ENCODE data around the gene LRFN4.
A peak's percentile ranks its signal among the peaks of the same experiment; 100 is the strongest.

Gene LRFN4

GRCh38 chr11:66858186-66858938, 1.5 kb downstream of the LRFN4 start:
- no peak for DNase-seq (ENCODE audit: low read depth in 2 of 2)

- DNase-seq (ENCODE audit: low read depth in 2 of 2) = no peak
Measured at GRCh38 chr11:66858939-66859685, 2.2 kb downstream of the LRFN4 start.

DNA sequence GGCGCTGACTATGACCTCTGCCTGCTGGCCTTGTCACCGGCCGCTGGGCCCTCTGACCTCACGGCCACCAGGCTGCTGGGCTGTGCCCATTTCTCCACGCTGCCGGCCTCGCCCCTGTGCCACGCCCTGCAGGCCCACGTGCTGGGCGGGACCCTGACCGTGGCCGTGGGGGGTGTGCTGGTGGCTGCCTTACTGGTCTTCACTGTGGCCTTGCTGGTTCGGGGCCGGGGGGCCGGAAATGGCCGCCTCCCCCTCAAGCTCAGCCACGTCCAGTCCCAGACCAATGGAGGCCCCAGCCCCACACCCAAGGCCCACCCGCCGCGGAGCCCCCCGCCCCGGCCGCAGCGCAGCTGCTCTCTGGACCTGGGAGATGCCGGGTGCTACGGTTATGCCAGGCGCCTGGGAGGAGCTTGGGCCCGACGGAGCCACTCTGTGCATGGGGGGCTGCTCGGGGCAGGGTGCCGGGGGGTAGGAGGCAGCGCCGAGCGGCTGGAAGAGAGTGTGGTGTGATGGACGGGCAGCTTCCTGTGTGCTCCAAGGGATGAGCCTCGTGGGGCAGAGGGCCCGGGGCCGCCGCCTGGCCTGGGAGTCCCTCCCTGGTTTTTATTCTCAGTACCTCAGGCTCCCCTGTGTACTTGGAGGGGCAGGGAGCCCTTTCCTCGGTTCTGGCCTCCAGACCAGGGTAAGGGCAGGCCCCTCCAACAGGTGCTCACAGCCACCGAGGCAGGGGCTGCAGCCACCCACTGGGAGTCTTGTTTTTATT, 3.0 kb downstream of the LRFN4 start:
- DNase-seq (ENCODE audit: low read depth in 2 of 2) = no peak

GRCh38 chr11:66860449-66860831, 3.6 kb downstream of the LRFN4 start:
- DNase-seq (ENCODE audit: low read depth in 2 of 2) = no peak

GRCh38 chr11:66861038-66861773, 4.3 kb downstream of the LRFN4 start:
- DNase-seq (ENCODE audit: low read depth in 2 of 2) = no peak

DNA sequence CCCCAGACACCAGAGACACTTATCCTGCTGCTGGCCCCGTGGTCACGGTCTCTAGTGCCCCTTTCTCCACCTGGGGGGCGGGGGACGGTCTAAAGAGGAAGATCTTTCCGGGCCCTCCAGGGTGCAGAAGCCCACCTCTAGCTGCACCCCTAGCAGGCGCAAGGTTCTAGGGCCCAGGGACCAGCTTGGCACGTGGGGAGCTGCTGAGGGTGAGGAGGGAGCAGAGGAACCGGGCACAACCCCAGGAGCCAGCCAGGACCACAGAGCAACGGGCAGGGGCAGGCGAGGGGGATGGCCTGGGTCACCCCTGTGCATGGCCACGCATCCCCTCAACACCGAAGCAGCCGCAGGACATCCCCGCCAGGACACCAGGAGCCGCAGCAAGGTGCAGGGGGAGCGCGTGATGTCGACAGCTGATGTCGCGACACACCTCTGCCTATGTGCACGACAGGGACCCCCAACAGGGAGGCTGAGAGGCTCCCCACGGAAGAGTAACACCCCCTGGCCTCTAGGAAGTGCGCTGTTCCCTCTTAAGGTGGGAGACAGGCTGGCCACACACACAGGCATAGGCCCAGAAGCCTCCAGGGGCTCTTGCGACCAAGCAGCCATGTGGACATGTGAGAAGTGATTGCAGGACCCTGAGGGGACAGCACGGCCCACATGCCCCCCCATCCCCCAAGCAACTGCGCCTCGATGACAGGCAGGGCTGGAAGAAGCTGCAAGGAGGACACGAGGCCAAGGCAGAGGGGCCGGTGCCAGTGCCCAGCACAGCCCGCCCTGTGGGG, 5.1 kb downstream of the LRFN4 start:
- DNase-seq (ENCODE audit: low read depth in 2 of 2) = no peak

DNA sequence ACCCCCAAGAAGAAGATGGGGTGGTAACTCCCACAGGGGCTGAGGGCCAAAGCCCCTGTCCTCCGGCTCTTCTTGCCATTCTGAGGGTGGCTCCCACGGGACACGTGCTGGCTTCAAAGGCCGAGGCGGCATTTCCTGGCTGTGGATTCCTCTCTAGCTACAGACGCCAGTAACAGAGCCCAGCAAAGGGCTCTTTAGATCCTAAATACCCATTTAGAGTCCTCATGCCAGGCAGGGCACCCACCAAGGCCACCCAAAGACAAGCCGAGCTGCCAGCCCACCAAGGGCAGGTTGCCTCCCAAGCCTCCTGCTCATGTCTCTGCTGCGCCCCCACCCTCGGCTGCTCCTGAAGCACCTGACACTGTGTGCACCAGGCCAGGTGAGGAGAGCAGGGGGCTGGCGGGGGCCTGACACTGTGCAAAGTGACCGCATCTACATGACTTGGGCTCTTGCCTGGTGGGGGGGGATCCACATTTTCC, 5.7 kb downstream of the LRFN4 start:
- no peak for DNase-seq (ENCODE audit: low read depth in 2 of 2)

DNA sequence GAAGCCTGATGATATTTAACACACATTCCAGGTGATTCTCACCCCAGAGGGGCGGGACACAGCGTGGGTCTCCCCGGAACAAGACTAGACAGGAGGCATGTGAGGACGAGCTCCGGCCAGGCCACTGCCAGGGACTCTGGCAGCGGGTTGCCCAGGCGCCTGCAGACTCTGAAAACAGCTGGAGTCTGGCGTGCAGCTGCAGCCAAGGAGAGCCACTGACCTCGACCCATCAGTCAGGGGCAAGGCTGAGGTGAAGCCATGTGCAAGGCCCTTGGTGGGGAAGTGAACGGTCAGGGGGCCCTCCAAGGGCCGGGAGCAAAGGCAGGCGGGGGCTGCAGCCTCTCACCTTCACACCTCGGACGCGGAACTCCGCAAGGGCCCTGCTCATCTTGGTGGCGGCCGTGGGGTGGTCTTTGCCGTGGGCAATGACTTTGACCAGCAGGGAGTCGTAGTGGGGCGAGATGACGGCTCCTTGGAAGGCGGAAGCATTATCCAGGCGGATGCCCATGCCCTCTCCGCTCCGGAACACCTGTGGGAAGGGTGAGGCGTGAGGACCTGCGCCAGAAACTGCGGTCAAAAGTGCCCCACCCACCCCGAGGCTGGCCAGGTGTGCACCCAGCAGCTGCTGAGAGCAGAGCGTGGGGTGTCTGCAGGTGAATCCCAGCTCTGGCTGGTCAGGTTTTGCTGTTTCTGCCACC, 6.7 kb downstream of the LRFN4 start:
- DNase-seq (ENCODE audit: low read depth in 2 of 2) = no peak

DNA sequence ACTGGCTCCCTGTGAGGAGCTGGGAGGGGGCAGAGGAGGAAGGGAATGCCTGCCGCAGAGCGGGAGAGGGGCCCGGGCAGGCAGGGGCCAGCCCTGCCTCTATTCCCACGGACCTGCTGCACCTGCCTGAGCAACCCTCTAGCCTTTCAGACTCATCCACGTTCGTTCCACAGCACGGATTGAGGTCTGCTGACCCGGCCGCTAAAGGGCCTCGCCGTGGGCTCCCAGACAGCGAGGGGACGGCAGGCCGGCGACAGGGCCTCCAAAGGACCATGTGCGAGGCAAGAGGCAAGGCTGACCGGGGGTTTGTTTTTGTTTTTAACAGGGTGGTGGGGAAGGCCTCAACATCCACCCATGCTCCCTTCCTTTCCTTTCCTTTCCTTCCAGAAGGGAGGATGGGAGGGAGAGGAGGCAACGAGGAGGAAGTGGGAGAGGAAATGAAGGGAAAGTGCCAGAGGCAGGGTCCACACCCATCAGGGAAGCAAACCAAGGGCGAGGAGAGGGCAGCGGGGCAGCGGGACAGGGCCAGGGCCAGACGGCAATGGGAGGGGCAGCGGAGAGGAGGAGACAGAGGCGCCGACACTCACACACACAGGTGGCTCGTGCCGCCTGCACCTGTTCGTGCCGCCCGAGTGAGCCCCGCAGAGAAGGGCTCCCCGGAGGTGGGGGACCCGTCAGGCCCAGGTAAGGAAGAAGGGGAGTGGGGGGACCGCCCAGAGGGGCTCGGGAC, 7.5 kb downstream of the LRFN4 start:
- no peak for DNase-seq (ENCODE audit: low read depth in 2 of 2)

DNA sequence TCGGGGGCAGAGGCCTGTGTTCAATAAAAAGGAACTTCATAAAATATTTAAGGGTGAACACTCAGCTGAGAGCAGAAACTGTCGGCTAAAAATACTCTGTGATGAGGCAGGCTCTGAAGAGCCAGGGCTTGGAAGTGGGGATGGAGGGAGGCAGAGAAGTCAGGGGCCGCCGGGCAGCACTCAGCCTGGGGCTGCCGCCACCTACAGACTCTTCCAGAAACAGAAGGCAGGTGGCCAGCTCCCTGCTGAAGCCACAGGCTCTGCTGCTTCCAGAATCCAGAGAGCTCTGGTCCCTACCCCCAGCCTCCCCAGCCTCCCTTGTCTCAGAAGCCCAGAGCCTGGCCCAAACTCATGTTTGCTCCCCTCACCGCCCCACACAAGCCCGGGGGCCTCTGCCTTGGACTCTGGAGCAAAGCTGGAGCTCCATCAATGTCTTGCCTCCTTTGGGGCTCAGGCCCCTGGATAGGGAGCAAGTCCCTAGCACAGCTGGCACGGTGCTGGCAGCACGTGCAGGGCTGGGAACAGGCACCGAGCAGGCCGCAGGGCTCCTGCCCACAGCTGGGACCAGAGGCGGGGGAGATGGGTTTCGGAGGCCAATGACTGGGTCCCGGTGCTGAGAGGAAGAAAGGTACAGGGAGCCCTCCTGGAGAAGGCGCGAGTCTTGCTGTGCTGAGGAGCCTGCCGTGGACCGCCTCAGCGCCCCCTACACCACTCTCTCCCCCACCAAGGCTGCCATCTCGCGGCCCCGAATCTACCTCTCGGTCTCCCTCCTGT, 8.2 kb downstream of the LRFN4 start:
- DNase-seq (ENCODE audit: low read depth in 2 of 2) = no peak

DNA sequence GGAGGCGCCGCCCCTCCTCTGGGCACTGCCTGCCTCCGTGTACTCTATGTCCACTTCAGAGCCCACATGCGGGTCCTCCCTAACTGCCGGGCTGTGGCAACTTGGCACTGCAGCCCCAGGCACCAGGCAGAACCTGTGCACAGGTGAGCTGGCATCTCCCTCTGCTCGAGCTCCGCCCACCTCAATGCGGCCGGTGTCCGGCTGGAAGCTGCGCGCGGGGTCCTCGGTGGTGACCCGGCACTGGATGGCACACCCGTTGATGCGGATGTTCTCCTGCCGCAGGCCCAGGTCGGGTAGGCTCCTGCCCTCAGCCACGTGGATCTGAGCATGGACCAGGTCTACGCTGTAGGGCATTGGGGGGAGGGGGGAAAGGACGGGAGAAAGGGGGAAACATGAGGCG, 9.1 kb downstream of the LRFN4 start:
- DNase-seq (ENCODE audit: low read depth in 2 of 2) = no peak

GRCh38 chr11:66866511-66866986, 9.7 kb downstream of the LRFN4 start:
- no peak for DNase-seq (ENCODE audit: low read depth in 2 of 2)

GRCh38 chr11:66867425-66868040, 10.7 kb downstream of the LRFN4 start:
- no peak for DNase-seq (ENCODE audit: low read depth in 2 of 2)

DNA sequence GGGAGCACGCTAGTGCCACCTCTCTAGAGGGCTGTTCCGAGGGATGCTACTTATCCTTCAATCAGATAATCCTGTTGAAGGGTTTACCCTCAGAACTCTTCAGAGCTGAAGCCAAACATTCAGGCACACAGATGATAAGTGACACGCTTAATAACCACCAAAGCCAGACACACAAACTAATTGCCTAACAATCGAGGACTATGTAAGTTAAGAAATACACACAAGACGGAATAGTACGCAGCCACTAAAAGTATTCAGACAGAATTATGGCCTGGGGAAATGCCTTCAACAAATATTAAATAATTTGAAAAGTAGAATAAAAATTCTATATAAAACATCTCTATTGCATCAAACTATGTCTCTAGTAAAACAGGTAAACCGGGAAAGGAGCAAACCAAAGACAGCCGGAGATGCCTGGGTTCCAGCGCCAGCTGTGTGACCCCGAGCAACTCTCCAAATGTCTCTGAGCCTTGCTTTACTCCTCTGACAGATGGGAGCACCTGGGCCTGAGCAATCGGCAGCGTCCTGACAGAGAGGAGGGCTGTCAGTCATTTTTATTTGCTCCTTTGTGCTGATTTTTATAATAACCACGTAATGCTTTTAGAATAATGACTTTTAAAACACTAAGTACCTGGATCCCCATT, 11.3 kb downstream of the LRFN4 start:
- DNase-seq (ENCODE audit: low read depth in 2 of 2) = no peak

- peak; percentile 69 to 74 for DNase-seq (ENCODE audit: low read depth in 2 of 2)
Measured at GRCh38 chr11:66868726-66869566, 12.1 kb downstream of the LRFN4 start.

DNA sequence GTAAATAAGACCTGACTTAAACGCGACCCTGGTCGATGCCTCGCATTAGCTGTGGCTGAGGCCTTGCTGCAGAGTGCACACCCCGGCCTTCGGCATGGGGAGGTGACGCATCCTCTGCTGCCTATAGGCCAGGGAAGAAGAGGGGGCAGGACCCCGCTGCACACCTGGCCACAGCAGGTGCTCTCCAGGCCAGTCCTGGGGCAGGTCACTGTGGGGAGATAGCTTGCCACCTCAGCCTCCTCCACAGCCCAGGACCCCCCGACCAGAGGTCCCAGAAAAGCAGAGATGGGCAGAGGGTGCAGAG, 12.7 kb downstream of the LRFN4 start:
- DNase-seq (ENCODE audit: low read depth in 2 of 2) = no peak

DNA sequence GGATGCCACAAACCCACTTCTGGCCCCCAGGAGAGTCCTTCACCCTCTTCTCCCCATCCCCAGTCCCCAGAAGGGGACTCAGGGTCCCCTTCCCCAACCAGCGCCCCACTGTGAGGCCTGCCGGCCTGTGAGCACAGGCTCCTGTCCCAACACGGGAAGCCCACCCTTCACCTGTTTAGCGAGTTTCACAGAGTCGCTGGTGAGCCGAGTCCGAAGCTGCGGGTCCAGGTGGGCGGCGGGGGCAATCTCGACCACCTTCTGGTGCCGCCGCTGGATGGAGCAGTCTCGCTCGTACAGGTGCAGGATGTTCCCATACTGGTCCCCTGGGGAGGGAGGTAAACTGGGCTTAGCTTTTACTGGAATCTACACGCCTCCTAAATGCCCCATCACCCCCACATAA, 13.3 kb downstream of the LRFN4 start:
- DNase-seq (ENCODE audit: low read depth in 2 of 2) = no peak

All from stimulated activated CD8-positive, alpha-beta memory T cell treated with anti-CD3 and anti-CD28 coated beads, Interleukin-7, amount 100 ng/mL, for 4 hours (primary cell).